Activated naive CD8-positive, alpha-beta T cell (primary cell): Measurements from ENCODE around the gene COL18A1.

Experiments
- H3K27ac Mint-ChIP-seq: one replicate; pipeline ENCODE4 v1.8.0; 2021; ENCODE audit warnings: mixed read lengths
- H3K27me3 Mint-ChIP-seq: one replicate; pipeline ENCODE4 v1.8.0; 2021; ENCODE audit warnings: mixed read lengths
- H3K36me3 Mint-ChIP-seq: one replicate; pipeline ENCODE4 v1.8.0; 2021; ENCODE audit warnings: mixed read lengths
- H3K4me1 Mint-ChIP-seq: one replicate; pipeline ENCODE4 v1.8.0; 2021; ENCODE audit warnings: low read depth, mixed read lengths
- H3K4me3 Mint-ChIP-seq: one replicate; pipeline ENCODE4 v1.8.0; 2021; ENCODE audit warnings: mild to moderate bottlenecking, mixed read lengths
- H3K9me3 Mint-ChIP-seq: one replicate; pipeline ENCODE4 v1.8.0; 2021; ENCODE audit warnings: low read depth, mixed read lengths

The COL18A1 gene

DNA sequence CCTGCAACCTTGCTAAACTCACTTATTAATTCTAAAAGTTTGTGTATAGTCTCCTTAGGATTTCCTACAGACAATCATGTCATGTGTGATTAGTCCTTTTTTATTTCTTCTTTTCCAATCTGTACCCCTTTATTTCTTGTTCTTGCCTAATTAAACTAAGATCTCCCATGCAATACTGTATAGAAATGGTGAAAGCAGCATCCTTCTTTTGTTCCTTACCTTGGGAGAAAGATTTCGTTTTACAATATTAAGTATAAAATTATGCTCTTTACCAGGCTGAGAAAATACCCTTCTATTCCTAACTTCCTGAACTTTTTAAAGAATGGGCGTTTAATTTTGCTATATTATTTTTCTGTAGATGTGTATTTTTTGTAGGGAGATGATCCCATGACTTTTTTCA is 7.6 kb upstream of the COL18A1 start:
- H3K4me3 Mint-ChIP-seq: no peak overlapping the region

DNA sequence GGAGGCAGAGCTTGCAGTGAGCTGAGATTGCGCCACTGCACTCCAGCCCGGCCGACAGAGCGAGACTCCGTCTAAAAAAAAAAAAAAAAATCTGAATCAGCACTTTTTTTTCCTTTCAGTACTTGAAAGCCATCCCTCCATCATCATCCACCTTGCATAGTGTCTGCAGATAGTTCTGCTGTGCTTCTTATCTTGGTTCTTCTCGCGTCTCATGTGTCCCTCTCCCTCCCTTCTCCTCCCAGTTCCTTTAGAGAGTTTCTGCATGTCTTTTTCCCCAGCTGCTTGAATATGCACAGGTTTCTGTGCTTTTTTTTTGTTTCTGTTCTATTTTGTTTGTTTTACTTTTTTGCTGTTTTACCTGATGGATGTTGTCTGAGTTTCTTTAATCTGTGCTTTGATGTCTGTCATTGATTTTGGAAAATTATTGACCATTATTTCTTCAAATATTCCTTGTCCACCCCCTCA is 3.9 kb upstream of the COL18A1 start:
- Mint-ChIP-seq H3K27ac (no peak overlapping the region), H3K27me3 (peaks cover 26% of the 10 kb centered on the region), H3K36me3 (peaks cover 6% of the 10 kb centered on the region), H3K4me3 (no peak overlapping the region), H3K4me1 (peaks cover 7% of the 10 kb centered on the region), H3K9me3 (peaks cover 6% of the 10 kb centered on the region)

More for the DNA sequence above, 7.6 kb upstream of the COL18A1 start:
- Mint-ChIP-seq H3K4me1 (no peaks in the 10 kb centered on the region), H3K27ac (no peak overlapping the region), H3K27me3 (peaks cover 14% of the 10 kb centered on the region), H3K36me3 (peaks cover 6% of the 10 kb centered on the region), H3K9me3 (peaks cover 6% of the 10 kb centered on the region)

DNA sequence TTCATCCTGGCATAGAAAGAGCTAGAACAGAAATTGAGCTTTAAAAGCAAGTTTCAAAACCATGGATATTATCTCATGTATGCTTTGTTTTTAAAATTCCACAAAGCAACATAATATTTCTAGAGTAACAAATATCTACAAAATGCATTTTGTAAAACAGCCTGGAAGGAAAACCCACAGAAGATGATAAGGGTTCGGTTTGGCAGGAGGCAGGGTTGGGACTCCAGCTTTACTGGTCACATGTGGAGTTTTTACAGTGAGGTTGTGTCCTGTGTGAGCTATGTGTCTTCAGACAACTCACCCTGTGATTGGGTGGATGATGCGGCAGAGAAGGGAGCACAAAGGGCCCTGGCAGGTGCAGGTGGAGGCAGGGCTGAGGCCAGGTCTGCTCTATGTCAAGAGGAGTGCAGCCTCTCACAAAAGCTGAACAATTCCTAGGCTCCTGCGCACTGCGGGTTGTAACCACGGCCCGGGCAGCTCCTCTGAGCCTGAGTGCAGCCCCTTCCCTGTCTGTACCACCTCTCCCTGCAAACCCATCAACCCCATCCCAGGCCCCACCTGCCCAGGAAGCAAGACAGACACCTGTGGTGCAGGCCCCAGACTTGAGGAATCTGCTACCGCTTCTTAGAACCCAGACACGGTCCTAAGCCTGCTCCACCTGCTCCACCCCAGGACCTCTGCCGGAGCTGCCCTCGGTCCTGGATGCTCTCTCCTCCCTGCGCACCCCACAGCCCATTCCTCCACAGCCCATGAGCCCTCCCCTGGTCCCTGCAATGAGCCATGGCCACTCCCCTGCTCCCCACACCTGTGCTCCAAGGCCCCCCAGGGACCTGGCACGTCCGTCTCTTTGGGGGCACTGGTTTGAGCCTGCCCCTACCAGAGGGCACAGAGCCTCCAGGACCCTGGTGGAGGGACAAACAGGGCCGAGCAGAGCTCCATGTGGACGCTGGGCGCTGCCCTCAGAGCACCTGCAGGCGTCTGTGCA is 2.8 kb upstream of the COL18A1 start:
- no peak overlapping the region for H3K27ac Mint-ChIP-seq
- H3K36me3 Mint-ChIP-seq: peaks cover 6% of the 10 kb centered on the region
- no peak overlapping the region for H3K4me3 Mint-ChIP-seq
- peaks cover 31% of the 10 kb centered on the region for H3K27me3 Mint-ChIP-seq
- peaks cover 6% of the 10 kb centered on the region for H3K9me3 Mint-ChIP-seq
- H3K4me1 Mint-ChIP-seq: peaks cover 14% of the 10 kb centered on the region

DNA sequence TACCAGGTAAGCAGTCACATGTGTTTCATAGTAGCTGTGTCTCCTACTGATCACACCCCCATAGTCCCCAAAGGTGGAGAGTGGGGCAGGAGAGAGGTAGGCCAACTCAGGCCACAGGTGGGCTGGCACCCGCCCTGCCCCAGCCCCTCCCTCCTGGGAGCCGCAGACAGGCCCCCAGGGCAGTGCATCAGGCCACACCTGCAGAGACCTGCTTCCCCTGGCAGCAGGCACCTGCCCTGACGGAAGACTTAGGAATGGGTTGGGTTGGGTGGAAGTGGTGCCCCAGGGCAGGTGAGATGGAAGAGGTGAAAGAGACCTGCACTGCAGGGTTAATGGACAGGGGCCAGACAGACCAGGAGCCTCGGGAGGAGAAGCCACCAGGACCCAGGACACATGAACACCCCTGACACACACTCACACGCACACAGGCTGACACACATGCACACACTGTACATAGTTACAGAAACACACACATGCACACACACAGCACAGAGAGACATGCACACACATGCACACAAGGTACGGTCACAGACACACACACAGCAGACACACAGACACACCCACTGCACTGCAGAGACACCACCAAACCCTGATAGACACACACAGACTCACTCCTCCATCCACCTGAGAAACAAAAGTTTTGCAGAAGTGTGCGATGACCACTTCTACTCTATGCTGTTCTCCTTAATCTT is 1.7 kb upstream of the COL18A1 start:
- H3K27me3 Mint-ChIP-seq: peaks cover 40% of the 10 kb centered on the region
- peaks cover 6% of the 10 kb centered on the region for H3K9me3 Mint-ChIP-seq
- peaks cover 14% of the 10 kb centered on the region for H3K4me1 Mint-ChIP-seq
- H3K27ac Mint-ChIP-seq: no peak overlapping the region
- peak overlapping the region; percentile 87 for H3K4me3 Mint-ChIP-seq
- H3K36me3 Mint-ChIP-seq: peaks cover 6% of the 10 kb centered on the region

DNA sequence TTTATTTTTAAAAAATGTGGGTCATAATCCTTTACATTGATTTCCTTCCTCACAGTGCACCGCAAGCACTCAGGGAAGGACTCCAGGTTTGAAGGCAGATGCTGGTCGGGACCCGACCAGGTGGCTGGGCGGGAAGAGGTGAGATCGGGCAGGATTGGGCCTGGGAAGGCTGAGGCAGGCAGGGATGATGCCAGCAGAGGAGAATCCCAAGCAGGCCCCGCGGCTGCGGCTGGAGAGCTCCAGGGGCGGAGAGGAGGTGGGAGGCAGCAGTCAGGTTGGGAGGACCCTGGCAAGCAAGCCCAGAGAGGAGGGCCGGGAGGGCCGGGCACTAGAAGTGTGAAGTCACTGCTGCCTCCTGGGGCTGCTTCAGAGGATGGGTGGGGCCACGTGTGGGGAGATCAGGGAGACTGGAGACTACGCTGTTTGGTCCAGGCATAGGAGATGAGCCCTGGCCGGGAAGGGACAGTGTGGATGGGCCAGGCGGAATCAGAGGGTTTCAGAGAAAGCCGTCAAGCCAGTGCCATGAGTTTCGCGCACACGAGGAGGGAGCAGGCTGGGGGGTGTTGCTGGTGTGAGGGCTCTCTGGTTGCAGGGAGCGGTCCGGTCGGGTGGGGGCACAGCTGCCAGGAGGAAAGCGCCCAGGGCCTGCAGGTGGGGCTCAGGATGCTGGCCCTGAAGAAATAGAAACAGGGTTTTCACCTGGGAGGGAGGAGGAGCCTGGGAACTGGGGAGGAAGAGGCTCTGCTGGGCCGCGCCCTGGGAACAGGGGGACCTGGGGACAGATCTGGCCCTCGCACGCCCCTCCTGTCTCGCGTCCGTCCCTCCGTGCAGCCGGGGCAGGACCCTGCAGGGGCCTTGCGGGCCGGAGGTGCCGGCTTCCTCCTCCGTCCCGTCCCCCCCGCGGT is 888 bp upstream of the COL18A1 start:
- peaks cover 6% of the 10 kb centered on the region for H3K36me3 Mint-ChIP-seq
- H3K4me1 Mint-ChIP-seq: peaks cover 14% of the 10 kb centered on the region
- H3K27me3 Mint-ChIP-seq: peaks cover 41% of the 10 kb centered on the region
- peaks cover 6% of the 10 kb centered on the region for H3K9me3 Mint-ChIP-seq
- H3K27ac Mint-ChIP-seq: peak overlapping the region; percentile 1
- peak overlapping the region; percentile 87 for H3K4me3 Mint-ChIP-seq

DNA sequence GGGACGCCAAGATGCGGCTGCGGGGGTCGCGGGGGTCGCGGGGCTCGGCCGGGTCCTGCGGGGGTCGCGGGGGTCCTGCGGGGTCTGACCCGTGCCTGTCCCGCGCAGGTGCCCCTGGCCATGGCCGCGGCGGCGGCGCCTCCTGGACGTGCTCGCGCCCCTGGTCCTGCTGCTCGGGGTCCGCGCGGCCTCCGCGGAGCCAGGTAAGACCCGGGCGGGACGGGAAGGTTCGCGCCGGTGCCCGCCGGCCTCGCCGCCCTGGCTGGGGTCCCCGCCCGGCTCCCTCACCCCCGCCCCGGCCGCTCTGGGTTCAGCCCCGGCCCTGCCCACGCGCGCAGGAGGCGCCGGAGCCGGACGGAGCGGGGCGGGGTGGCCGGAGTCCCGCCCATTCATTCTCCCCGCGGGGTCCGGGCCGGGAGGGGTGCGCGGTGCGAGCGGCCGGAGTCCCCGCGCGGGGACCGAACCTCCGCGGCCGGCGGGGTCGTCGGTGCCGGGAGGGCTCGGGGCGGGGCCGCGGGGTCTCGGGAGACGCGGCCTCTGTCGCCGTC is 380 bp downstream of the COL18A1 start:
- H3K9me3 Mint-ChIP-seq: peaks cover 6% of the 10 kb centered on the region

DNA sequence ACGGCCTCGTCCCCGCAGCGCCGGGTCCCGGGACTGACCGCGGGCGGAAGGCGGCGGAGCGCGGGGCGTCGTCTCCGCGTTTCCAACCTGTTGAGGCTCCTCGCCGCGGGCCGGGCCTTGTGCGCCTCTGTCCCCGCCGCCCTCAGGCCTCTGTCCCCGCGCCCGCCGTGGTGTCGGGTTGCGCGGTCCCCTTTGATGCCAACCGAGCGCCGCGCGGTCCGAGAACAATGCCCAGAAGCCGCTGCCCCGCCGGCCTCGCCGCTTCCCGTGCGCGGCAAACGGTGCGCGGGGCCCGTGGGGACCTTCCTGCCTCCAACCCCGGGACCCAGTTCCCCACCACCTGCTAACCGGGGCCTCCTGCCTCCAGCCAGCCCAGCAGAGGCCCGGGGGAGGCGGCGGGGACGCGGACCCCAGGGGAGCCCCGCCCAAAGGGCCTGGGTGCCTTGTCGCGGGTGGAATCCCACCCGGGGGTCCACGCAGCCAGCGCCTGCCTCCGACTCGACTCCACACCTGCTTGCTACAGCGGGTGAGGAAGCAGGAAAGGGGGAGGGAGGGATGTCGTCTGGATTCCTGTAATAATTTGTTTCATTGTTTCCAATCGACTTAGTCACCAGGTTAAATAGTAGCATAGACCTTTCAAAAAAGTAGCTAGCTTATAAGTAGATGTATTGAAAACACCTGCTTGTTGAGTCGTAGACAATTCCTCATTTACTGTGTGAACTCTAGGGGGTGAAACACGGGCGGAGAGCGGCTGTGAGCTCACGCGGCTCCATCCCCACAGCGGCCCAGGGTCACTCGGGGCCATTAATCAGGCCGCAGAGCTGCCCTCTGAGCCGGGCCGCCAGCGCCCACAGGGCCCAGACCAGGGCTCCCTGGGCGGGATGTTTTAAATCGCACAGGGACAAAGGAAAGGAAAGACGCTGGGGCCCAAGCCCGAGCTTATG is 1.1 kb downstream of the COL18A1 start:
- Mint-ChIP-seq H3K4me1 (peaks cover 14% of the 10 kb centered on the region), H3K9me3 (peaks cover 5% of the 10 kb centered on the region), H3K4me3 (peak overlapping the region; percentile 65), H3K36me3 (peaks cover 5% of the 10 kb centered on the region), H3K27ac (no peak overlapping the region), H3K27me3 (peaks cover 37% of the 10 kb centered on the region)

More for the DNA sequence above, 380 bp downstream of the COL18A1 start:
- Mint-ChIP-seq H3K36me3 (peaks cover 6% of the 10 kb centered on the region), H3K4me1 (peaks cover 14% of the 10 kb centered on the region), H3K4me3 (no peak overlapping the region), H3K27ac (no peak overlapping the region), H3K27me3 (peaks cover 38% of the 10 kb centered on the region)

DNA sequence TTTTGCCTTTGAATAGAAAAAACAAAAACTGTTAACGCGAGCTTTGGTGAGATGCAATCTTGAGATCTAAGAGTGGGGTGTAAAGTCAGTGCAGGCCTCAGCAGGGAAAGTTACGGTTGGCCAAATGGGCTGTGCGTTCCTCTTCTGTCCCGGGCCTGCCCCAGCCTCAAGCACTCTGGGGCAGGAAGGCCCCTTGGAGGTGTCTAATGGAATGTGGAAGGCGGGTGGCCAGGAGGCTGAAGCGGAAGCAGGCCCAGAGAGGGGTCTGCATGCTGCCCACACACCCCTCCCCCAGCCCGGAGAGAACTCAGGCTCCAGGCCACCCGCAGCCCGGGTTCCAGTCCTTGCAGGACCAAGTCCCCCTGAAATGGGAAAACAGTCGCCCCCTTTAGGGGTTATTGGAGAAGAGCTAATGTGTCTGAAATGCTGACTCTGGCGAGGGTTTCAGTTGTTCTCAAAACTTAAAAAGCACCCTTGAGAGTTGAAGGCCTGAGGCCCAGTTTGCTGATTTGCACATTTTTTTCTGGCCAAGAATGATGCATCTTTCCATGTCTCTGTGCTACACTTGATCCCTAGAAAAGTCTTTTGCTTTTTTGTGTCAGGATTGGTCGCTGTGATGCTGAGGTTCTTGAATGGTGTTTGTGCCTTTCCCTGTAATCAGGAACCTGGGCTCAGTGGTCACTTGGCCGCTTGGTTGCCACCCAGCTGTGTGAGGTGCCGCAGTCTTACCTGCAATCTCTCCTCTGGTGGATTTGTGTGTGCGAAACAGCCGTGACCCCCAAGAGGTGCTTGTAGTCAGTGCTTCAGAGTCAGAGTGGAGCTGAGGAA is 2.0 kb downstream of the COL18A1 start:
- H3K36me3 Mint-ChIP-seq: no peaks in the 10 kb centered on the region
- H3K27me3 Mint-ChIP-seq: peaks cover 30% of the 10 kb centered on the region
- peak overlapping the region; percentile 13 for H3K4me3 Mint-ChIP-seq
- H3K9me3 Mint-ChIP-seq: no peaks in the 10 kb centered on the region
- H3K27ac Mint-ChIP-seq: no peak overlapping the region
- H3K4me1 Mint-ChIP-seq: peaks cover 14% of the 10 kb centered on the region

DNA sequence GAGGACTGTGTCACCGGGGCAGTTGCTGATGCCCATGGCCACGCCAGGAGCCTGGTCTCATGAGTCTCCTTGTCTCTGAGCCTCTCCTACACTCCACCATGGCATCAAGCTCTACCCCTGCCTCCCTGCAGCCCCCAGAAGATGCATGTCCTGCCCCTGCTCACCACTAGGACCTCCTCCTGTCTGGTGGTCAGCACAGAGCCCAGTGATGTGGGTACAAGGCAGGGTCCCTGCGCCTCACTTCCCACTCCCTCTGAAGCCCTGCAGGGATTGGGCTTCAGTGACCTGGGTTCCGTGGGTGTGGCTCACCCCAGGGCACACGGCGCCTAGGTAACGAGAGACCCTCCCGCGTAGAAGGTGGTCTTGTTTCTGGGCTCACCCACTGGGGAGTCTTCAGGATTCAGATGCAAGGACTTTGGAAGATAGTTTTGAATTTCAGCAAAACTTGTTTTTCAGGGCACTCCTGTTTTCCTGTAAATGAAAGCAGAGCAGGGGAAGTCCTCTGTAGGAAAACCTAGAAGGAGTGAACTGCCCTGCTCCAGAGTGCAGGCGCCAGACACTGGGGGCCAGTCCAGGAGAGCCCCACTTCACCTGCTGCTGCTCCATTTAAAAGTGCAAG is 2.8 kb downstream of the COL18A1 start:
- Mint-ChIP-seq H3K27ac (no peak overlapping the region), H3K27me3 (peaks cover 31% of the 10 kb centered on the region), H3K9me3 (no peaks in the 10 kb centered on the region), H3K4me3 (no peak overlapping the region), H3K36me3 (no peaks in the 10 kb centered on the region), H3K4me1 (peaks cover 14% of the 10 kb centered on the region)

DNA sequence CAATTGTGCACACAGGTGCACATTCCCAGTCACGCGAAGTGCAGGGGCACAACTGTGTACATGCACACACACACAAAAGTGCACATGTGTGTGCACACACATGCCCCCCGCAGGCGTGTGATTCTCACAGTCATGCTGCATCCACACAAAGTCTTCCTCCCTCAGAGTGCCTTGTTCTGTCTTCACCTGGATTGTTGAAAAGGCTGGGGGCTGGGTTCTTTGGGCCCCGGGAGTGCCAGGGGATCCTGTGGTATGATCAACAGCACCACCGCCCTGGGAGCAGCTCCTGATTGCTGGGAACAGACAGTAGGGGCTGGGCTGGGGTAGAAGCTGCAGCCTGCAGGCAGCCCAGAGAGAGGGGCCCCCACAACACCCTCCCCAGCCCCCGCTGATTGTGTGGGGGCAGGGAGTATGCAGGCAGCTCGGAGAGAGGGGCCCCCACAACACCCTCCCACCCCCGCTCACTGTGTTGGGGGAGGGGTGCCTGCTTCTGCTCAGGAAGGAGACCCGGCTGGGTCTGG is 3.4 kb downstream of the COL18A1 start:
- Mint-ChIP-seq H3K27ac (no peak overlapping the region), H3K4me1 (peaks cover 14% of the 10 kb centered on the region), H3K36me3 (no peaks in the 10 kb centered on the region), H3K27me3 (peaks cover 29% of the 10 kb centered on the region), H3K9me3 (no peaks in the 10 kb centered on the region), H3K4me3 (no peak overlapping the region)

DNA sequence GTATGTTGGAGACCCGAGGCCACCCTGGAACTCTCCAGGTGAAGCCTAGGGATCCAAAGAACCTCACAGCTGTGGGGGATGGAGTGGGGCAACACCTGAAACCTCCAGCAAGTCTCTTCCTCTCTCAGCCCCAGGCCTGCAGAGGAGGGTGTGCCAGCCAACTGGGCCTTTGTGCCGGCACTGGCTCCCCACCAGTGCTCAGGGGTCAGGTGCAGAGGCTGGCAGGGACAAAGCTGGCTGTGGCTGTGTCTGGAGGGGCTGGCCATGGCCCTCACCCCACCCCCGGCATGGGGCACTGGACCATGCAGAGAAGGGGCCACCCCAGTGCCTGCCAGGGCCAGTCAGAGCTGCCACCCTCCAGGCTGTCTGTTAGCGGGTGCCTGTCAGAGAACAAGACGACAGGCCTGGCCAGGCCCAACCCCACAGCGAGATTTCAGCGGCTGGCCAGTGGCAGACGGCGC is 3.9 kb downstream of the COL18A1 start:
- no peaks in the 10 kb centered on the region for H3K36me3 Mint-ChIP-seq
- H3K4me1 Mint-ChIP-seq: peaks cover 10% of the 10 kb centered on the region
- H3K4me3 Mint-ChIP-seq: no peak overlapping the region
- H3K9me3 Mint-ChIP-seq: no peaks in the 10 kb centered on the region
- H3K27me3 Mint-ChIP-seq: peaks cover 24% of the 10 kb centered on the region
- H3K27ac Mint-ChIP-seq: no peak overlapping the region

DNA sequence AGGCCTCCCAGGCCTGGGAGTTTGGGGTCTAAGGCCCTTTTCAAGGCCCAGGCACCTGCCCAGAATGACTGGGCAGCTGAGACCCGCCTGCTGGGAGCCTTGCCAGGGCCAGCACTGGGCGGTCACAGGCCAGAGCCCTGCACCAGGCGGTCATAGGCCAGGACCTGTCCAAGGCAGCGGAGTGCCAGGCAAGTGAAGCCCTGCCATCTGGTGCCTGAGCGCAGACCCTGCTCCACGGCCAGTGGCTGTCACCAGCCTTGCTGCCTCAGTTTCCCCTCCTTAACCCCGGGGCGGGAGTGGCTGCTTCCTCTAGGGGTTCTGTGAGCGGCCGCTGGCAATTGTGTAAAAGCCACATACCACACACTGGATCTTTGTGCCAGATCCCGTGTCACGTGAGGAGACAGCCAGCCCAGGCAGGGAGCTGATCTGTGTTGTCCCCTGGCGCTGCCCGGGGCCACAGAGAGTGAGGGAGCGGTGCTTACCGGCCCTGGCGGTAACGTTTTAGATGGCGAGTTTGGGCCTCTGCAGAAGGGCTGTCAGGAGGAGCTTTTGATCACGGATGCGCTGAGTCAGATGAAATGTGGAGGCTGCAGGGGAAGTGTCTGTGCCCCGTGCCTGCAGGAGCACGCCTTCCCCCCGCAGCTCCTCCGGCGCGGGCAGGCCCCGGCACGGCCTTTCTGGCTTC is 4.6 kb downstream of the COL18A1 start:
- H3K27me3 Mint-ChIP-seq: peaks cover 20% of the 10 kb centered on the region
- no peak overlapping the region for H3K27ac Mint-ChIP-seq
- H3K9me3 Mint-ChIP-seq: no peaks in the 10 kb centered on the region
- H3K4me1 Mint-ChIP-seq: peaks cover 7% of the 10 kb centered on the region
- no peak overlapping the region for H3K4me3 Mint-ChIP-seq
- H3K36me3 Mint-ChIP-seq: no peaks in the 10 kb centered on the region
